NCI-H187 treated with DMSO at 0.1 percent for 48 hours (cell line): ENCODE data around the gene MARVELD2.
"Not testable (repeated sequence)": the region's sequence is repeated elsewhere in the genome, so short reads cannot be mapped to it uniquely, and the experiment has no call there.

ENCODE experiments used
- DNase-seq: peaks from one replicate; lab custom pipeline; 2025; lab: John Stamatoyannopoulos, UW

MARVELD2 gene

GRCh38 chr5:69414885-69415583 is at the start of gene MARVELD2:
TSS of gene MARVELD2 (plus strand) at chr5:69415116. CDS start at chr5:69419386, 4,270 bp downstream.
- DNase-seq = peak; percentile 69

GRCh38 chr5:69367697-69368279 is 47.1 kb upstream of the MARVELD2 start:
- DNase-seq = no peak

GRCh38 chr5:69368458-69369339 is 46.2 kb upstream of the MARVELD2 start:
- no peak for DNase-seq

- peak; percentile 49 for DNase-seq
Observed at GRCh38 chr5:69369340-69370121, 45.4 kb upstream of the MARVELD2 start, which contains the start of the genes AK6, RAD17 and TAF9. TSS of gene AK6 (minus strand) at chr5:69369520. CDS start at chr5:69369490, 30 bp downstream. TSS of gene RAD17 (plus strand) at chr5:69369818. CDS start at chr5:69372209, 2,391 bp downstream. TSS of gene TAF9 (minus strand) at chr5:69369520. CDS start at chr5:69365737, 3,783 bp downstream.

- not testable (repeated sequence) for DNase-seq
Observed at GRCh38 chr5:69370335-69370734, 44.6 kb upstream of the MARVELD2 start.

GRCh38 chr5:69372394-69372793 is 42.5 kb upstream of the MARVELD2 start:
- DNase-seq = no peak

- DNase-seq = no peak
Observed at GRCh38 chr5:69374911-69375446, 39.9 kb upstream of the MARVELD2 start.

GRCh38 chr5:69378376-69378775 is 36.5 kb upstream of the MARVELD2 start:
- no peak for DNase-seq

GRCh38 chr5:69404659-69405330 is 10.1 kb upstream of the MARVELD2 start:
- no peak for DNase-seq

- peak; percentile 2 for DNase-seq
Observed at GRCh38 chr5:69415584-69415958, 655 bp downstream of the MARVELD2 start.

GRCh38 chr5:69416180-69416579 is 1.3 kb downstream of the MARVELD2 start:
- DNase-seq = no peak

- peak; percentile 12 for DNase-seq
Observed at GRCh38 chr5:69416699-69417098, 1.8 kb downstream of the MARVELD2 start.

- DNase-seq = no peak
Observed at GRCh38 chr5:69418554-69418953, 3.6 kb downstream of the MARVELD2 start.

- DNase-seq = no peak
Observed at GRCh38 chr5:69431424-69432303, 16.7 kb downstream of the MARVELD2 start.

GRCh38 chr5:69432412-69433206 is 17.7 kb downstream of the MARVELD2 start:
- DNase-seq = no peak

GRCh38 chr5:69435276-69435884 is 20.5 kb downstream of the MARVELD2 start:
- DNase-seq = not testable (repeated sequence)

GRCh38 chr5:69444127-69444754 is 29.3 kb downstream of the MARVELD2 start:
- DNase-seq = no peak

- DNase-seq = no peak
Observed at GRCh38 chr5:69449511-69449910, 34.6 kb downstream of the MARVELD2 start.
